MV-4-11 (cell line): ENCODE data around the gene TMEM19.
"Not testable (repeated sequence)": the region's sequence is repeated elsewhere in the genome, so short reads cannot be mapped to it uniquely, and the experiment has no call there.

Experiments used
- DNase-seq: peaks from one replicate; lab custom pipeline; 2025; lab: John Stamatoyannopoulos, UW

The TMEM19 gene

DNA sequence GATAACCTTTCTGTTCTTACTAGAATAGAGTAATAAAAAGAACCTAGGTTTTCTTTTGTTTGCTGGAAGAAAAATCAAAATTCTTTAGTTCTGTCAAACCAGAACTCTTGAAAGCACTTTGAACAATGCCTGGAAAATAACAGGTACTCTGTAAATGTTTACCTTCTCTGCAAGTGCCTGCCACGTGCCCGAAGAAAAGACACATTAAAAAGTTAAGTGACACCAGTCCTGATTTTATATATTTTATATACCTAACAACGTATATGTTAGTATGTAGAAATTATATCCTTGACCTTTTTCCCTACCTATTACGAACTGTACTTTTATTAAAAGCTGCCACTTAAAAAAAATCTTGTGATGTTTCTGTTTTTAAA lies 20.8 kb upstream of the TMEM19 start:
- no peak for DNase-seq

DNA sequence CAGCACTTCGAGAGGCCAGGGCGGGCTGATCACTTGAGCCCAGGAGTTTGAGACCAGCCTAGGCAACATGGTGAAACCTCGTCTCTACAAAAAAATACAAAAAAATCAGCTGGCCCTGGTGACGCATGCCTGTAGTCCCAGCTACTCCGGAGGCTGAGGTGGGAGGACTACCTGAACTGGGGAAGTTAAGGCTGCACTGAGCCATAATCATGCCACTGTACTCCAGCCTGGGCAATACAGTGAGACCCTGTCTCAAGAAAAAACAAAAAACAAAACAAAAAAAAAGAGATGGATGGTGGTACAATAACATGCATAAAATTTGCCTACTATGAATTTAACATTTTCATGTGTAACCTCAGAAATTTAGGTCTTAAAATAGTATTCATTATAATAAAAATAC lies 19.6 kb upstream of the TMEM19 start:
- no peak for DNase-seq

DNA sequence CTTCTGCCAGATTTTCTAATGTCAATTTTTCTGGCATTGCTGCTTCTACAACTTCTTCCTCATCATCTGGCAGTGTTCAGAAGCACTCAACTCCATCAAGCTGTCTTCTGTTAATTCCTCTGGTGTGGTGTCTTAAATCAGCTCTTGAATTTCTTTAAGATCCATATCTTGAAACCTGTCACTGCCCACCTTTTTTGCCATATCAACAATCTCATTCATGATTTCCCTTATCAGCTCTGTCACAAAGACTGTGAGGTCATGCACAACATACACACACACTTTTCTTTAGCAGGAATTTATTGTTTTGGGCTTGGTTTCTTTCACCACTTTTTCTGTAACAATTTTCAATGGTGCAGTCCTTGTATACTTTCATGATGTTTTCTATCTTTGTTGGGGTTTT lies 14.6 kb upstream of the TMEM19 start:
- no peak for DNase-seq

DNA sequence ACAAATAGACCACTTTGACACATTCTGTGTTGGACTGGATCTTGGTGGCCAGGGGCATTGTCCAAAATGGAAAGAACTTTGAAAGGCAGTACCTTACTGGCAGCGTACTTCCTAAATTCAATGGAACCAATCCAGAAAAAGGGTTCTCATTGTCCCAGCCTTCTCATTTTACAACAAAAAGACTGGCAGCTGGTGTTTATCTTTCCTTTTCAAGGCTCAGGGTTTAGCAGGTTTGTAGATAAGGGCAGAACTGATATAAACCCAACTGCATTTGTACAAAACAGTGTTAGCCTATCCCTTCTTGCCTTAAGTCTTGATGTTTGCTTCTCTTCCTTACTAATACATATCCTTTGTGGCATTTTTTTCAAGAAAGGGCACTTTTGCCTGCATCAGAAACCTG lies 14.1 kb upstream of the TMEM19 start:
- no peak for DNase-seq

DNA sequence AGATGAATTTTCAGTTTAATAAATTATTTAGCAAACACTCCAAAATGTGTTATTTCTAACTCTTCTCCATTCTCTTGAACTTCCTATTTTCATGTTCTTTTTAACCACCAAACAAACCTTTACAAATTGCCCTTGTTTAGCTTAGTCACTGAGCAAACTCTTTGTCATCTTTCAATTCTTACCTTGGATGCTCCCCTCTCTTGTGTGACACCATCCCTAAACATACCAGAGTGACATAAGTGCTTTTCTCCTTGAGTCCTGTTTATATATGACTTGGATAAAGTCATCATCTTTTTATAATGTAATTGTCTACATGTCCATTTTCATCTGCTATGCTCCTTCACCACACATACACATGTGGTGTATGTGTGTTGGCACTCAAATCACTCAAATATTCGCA lies 3.4 kb upstream of the TMEM19 start:
- peak; percentile 5 for DNase-seq

DNA sequence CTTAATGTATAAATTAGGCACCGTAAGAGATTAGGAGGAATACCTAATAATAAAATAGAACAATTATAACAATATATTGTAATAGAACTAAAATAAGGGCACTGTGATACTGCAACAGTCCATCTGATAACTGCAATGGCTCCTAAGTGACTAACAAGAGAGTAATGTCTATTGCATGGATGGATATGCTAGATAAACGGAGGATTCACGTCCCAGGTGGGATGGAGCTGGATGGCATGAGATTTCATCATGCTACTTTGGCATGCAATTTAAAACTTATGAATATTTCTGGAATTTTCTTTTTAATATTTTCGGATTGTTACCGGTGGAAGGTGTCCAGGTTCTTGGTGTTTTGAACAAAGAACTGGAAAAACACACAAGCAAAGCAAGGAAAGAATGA lies 2.2 kb upstream of the TMEM19 start:
- no peak for DNase-seq

DNA sequence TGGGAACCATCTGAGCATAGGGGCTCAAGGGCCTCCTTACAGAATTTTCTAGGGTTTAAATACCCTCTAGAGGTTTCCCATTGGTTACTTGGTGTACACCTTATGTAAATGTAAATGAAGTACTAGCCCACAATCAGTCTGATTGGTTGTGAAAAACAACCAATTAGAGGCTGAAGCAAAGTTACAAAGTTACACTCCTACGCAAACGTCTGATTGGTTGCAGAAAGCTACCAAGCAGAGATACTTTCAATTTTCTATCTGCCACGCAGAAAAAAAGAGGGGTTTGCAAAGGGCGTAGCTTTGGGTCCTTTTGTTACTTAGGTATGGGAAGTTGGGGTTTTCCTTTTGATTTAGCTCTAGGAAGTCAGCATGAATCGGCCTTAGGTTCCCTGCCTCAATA lies 1.8 kb upstream of the TMEM19 start:
- no peak for DNase-seq

DNA sequence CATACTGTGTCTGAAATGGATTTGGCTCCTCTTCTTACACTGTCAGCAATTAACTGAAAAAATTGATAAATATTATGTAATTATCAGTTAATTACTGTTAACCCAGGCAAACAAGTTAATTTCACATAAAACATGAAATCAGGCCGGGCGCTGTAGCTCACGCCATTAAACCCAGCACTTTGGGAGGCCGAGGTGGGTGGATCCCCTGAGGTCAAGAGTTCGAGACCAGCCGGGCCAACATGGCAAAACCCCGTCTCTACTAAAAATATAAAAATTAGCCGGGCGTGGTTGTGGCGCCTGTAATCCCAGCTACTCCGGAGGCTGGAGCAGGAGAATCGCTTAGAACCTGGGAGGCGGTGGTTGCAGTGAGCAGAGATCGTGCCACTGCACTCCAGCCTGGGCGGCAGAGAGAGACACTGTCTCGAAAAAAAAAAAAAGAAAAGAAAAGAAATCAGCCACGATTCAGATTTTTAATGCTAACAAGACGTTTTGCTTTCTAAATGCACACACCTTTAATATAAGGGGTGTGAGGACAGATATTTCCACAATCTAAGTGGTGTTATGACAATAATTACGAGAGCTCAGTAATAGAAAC lies 473 bp upstream of the TMEM19 start:
- DNase-seq: no peak

DNA sequence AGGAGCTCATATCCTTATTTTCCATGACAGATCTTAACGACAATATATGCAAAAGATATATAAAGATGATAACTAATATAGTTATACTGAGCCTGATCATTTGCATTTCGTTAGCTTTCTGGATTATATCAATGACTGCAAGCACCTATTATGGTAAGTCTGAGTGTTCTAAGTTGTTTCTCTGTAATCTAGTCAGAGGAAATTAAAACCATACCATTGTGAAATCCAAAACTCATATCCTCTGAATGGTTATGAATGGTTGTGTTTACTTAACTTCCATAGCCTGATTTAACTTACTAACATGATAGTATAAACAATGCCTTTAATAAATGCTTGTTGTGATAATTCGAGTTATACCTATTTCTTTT lies 760 bp downstream of the TMEM19 start:
- peak; percentile 40 for DNase-seq

DNA sequence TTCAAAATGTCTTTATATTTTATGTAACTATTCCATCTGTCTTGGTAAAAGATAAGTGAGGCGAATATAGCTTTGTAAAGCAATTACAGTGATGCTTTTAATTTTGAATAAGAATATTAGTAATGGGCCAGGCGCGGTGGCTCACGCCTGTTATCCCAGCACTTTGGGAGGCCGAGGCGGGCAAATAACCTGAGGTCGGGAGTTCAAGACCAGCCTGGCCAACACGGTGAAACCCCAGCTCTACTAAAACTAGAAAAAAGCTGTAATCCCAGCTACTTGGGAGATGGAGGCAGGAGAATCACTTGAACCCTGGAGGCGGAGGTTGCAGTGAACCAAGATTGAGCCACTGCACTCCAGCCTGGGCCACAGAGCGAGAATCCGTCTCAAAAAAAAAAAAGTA lies 1.3 kb downstream of the TMEM19 start:
- DNase-seq: not testable (repeated sequence)

DNA sequence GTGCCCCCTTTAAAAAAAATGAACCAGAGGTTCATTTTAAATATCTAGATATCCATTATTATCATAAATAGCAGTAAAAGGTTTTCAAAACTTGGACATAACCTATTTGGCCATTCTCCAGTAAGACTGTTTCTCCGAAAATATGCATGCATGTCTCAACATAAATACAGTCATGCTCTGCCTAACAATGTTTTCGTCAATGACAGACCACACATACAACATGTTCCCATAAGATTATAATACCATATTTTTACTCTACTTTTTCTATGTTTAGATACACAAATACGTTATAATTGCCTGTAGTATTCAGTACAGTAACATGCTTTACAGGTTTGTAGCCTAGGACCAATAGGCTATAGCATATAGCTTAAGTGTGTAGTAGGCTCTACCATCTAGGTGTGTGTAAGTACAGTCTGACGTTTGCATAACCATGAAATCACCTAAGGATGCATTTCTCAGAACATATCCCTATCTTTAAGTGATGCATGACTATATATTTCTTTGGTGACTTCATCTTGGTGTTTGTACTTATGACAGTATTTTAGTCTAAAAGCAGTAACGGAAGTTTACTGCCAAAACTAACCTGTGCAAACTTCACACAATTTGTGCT lies 3.2 kb downstream of the TMEM19 start:
- DNase-seq: no peak

DNA sequence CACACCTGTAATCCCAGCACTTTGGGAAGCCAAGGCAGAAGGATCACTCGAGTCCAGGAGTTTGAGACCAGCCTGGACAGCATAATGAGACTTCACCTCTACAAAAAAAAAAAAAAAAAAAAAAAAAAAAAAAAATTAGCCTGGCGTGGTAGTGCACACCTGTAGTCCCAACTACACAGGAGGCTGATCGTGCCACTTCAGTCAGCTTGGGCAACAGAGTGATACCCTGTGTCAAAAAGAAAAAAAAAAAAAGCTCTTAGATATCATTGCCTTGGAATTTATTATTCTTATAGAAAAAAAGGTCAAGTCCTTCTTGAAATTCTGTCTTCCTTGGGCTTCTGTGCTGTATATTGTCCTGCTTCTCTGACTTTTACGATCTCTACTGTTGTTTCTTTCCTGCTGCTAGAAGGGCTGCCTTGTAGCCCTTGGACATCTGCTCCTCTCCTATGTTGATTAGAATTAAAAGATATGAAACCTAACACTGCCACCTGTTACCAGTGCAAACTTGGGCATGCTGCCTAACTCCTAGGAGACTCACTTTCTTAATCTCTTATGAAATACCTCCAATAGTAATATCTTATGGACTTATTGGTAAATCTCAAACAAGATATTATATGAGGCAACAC lies 5.7 kb downstream of the TMEM19 start:
- no peak for DNase-seq

DNA sequence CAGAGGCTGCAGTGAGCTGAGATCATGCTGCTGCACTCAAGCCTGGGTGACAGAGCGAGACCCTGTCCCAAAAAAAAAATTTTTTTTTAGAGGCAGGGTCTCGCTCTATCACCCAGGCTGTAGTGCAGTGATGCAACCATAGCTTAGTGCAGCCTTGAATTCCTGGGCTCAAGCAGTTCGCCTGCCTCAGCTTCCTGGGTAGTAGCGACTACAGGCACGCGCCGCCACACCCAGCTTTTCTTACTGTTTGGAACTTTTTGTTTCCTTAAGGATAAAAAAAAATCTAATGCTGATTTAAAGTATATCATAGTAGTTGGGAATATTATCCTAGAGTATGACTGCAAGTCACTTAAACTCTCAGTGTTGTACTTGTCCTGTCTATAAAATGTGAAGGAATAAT lies 7.2 kb downstream of the TMEM19 start:
- no peak for DNase-seq

DNA sequence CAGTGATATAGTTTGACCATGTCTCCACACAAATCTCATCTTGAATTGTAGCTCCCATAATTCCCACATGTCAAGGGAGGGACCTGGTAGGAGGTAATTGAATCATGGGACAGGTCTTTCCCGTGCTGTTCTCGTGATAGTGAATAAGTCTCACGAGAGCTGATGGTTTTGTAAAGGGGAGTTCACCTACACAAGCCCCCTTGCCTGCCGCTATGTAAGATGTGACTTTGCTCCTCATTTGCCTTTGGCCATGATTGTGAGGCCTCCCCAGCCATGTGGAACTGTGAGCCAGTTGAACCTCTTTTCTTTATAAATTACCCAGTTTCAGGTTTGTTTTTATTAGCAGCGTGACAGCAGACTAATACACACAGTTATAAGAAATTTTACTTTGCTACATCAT lies 7.8 kb downstream of the TMEM19 start:
- not testable (repeated sequence) for DNase-seq

DNA sequence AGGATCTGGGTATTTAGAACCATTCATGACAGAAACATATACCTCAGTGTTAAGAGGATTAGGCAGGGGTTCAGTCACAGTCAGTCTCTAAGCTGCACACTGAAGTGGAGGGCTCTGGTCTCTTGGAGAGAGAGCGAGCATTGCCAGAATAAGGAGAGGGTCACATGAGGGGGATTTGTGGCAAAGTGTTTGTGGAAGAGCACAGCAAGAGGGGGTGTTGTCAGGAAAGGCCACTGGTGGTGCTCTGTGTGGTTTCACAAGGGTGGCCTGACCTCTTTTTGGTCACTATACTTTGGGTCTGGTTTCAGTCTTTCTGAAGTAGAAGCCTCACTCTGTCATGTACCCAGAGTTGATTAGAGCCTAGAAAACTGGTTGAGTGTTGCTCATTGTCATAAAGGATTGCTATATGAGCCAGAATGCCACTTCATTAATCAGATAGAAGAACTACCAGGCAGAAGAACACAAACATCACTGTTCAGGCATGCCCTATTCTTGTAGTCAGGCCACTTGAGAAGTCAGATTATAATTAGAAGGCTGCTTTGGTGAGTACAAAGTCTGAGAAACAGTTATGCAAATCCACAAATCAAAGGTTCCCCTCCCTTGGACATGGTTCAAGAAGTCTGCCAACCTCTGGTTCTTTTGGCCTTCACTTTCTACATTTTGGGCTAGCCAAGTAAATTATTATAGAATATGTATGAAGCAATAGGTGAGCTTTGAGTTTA lies 8.4 kb downstream of the TMEM19 start:
- DNase-seq: no peak

DNA sequence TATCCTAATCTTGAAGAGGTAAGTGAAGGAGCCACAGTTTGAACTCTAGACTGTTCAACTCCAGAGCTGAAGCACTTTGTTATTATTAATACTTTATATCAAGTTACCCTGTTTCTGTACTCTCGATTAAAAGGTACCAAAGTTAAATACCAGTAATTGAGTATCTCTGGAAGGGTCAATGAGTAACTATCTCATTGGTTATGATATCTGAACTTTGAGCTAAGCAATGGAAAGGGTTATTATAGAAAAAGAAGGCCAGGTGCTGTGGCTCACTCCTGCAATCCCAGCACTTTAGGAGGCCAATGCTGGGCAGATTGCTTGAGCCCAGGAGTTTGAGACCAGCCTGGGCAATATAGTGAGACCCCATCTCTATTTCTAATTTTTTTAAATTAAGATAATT lies 9.9 kb downstream of the TMEM19 start:
- DNase-seq: no peak

DNA sequence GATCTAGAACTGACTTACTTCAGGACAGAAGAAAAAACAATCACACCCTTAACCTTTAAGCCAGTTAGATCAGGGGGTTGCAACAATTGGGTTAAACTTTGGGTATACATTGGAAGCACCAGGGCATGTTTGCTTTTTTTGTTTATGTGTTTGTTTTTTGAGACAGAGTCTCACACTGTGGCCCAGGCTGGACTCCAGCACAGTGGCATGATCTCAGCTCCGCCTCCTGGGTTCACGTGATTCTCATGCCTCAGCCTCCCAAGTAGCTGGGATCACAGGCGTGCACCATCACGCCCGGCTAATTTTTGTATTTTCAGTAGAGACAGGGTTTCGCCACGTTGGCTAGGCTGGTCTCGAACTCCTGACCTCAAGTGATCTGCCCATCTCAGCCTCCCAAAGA lies 16.3 kb downstream of the TMEM19 start:
- not testable (repeated sequence) for DNase-seq

DNA sequence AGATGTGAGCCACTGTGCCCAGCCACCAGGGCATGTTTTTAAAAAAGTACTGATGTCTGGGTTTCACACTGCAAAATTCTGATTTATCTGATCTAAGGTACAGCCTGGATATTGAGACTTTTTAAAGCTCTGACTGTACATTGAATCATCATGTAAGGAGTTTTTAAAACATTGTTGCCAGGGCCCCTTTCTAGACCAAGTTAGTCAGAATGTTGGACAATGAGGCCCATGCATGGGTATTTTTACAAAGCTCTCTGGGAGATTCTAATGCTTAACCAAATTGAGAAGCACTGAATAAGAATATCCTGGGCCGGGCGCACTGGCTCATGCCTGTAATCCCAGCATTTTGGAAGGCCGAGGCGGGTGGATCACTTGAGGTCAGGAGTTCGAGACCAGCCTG lies 16.7 kb downstream of the TMEM19 start:
- no peak for DNase-seq

DNA sequence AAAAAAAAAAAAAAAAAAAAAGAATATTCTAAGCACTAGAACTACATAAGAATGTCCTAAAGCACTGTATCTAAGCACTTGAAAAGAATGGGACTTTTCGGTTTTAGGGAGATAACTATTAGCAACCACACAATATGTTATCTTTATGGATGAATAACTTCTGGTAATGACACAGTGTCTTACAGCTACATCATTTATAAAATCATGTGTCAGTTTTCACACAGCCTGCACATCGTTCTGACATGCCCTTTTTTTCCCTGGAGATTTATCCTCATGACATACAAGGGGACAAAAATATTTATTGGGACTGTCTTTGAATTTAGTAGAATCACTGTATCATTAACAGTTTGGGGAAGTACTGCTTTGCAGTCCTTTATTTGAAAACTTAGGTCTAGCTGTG lies 17.3 kb downstream of the TMEM19 start:
- DNase-seq: no peak

DNA sequence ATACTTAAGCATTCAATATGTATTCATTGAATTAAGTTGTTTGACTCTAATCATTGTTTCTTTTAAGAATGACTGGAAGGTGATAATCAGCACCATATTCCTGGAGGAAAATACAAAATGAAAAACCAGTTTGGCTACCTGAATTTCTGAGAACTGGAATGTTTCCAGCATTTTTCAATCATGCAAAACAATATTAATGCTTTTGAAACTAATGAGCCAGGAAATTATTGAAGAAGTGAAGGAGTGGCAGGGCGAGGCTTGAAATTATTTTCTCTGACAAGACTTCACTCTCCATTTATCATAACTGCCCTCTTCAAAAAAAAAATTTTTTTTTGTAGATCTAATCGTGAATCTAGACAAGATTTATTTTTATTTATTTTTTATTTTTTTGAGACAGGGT lies 19.0 kb downstream of the TMEM19 start:
- no peak for DNase-seq

DNA sequence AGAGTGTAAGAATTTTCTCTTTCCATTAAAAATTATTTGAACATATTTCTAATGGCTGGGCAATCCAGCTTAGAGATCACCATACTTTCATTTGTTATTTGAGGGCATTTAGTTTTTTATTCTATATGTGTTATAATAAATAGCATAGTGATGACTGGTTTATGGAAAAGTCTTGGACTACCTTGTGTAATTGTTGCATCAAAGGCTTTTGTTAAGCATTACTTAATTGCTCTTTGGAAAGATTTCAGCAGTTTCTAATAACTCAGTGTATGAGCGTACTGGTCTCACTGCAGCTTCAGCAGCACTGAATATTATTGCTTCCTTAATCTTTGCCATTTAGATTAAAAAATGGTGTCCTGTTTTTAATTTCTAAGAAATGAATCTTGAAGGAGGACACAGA lies 22.8 kb downstream of the TMEM19 start:
- DNase-seq: no peak

DNA sequence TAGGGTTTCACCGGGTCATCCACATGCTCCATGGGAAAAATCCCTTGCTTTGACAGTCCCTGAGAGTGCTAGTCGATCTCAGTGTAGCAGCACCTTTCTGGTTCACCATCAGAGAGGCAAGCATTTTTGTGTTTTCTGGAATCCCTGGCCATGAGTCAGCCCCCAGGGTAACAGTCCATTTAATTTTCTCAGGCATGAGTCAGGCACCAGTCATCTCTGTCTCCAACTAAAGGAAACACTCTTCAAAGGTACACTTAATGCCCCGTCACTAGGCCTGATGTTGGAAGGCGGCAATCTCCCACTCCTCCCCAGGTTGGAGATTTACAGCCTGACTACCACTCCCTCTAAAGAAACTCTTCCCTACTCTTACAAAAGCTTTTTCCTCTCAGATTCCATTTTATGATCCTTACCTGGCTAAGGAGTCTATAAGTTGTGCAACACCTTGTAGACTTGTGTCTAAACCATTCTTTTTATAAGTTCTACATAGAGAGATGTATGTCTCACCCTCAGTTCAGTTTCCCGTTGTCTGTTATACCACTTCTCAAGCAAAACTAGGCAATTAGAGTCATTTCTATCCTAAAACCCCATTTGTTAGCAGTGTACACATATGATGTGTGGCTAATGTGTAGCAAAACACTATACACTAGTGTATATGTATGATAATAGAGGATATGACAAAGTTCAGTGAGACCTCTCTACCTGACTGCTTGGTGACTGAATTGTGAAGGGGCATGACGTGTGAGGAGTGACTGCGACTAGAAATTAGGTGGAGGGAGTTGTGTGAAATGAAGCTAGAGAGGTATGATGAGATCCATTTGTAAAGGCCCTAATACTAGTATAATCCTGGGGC lies 24.6 kb downstream of the TMEM19 start:
- DNase-seq: no peak

DNA sequence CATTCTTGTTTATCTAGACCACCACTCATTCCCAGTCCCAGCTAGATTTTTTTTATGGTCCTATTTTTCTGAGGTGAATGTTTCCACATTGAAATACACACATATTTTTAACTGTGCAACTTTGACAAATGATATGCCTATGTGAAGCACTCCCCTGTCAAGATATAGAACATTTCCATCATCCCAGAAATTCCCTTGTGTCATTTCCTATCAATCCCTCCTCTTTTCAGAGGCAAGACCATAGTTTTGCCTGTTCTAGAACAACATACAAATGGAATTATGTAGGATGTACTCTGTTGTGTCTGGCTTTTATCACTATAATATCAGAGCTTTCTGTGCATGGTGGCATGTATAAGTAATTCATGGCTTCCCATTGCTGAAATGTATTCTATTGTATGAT lies 32.7 kb downstream of the TMEM19 start:
- no peak for DNase-seq
